ENCODE measurements around the gene HSH2D.

The HSH2D gene

DNA sequence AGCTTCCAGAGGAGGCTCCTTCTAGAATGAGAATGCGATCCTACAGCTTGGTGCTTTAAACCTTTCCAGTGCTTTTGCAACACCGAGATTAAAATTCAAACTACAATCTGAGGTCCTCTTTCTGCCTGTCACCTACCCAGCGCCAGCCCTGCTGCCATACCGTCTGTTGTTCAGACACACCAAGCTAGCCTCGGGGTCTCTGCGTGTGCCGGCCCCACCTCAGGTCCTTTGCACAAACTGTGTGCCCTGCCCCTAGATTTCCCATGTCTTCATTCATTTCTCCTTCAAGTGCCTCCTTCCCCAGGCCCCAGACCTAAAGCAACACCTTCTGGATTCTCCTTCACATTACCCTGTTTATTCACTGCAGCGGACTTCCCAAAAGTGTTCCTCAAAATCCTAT lies 11.1 kb downstream of the HSH2D start:
- no peak overlapping the region for H3K9ac ChIP-seq (ENCODE audit: low read depth in 1 of 2, low read length in 2 of 2)
- H3K36me3 ChIP-seq (ENCODE audit: control insufficient read depth in 2 of 2, insufficient read depth in 2 of 2, low read length in 2 of 2) = peaks cover 31 to 51% of the 10 kb centered on the region in 2 donors
- H3K27me3 ChIP-seq (ENCODE audit: control insufficient read depth in 2 of 2, insufficient read depth in 2 of 2, low read length in 2 of 2) = no peaks in the 10 kb centered on the region
- no peaks in the 10 kb centered on the region for H3K4me1 ChIP-seq (ENCODE audit: control insufficient read depth in 2 of 2, insufficient read depth in 2 of 2, low read length in 2 of 2)
- no peak overlapping the region for H3K27ac ChIP-seq (ENCODE audit: low read depth in 2 of 2, low read length in 2 of 2)
- H3K9me3 ChIP-seq (ENCODE audit: control insufficient read depth in 2 of 2, low read length in 2 of 2) = no peaks in the 10 kb centered on the region
- H3K4me3 ChIP-seq (ENCODE audit: low read length in 2 of 2) = no peak overlapping the region

GRCh38 chr19:16155128-16155527 lies 11.6 kb downstream of the HSH2D start:
- Histone ChIP-seq H3K4me1 (ENCODE audit: control insufficient read depth in 2 of 2, insufficient read depth in 2 of 2, low read length in 2 of 2) (no peaks in the 10 kb centered on the region), H3K9me3 (ENCODE audit: control insufficient read depth in 2 of 2, low read length in 2 of 2) (no peaks in the 10 kb centered on the region), H3K27me3 (ENCODE audit: control insufficient read depth in 2 of 2, insufficient read depth in 2 of 2, low read length in 2 of 2) (no peaks in the 10 kb centered on the region), H3K4me3 (ENCODE audit: low read length in 2 of 2) (no peak overlapping the region), H3K9ac (ENCODE audit: low read depth in 1 of 2, low read length in 2 of 2) (no peak overlapping the region), H3K36me3 (ENCODE audit: control insufficient read depth in 2 of 2, insufficient read depth in 2 of 2, low read length in 2 of 2) (peaks cover 31 to 51% of the 10 kb centered on the region in 2 donors), H3K27ac (ENCODE audit: low read depth in 2 of 2, low read length in 2 of 2) (peak overlapping the region in 1 of 2 donors; percentile 4)

- Histone ChIP-seq H3K9me3 (ENCODE audit: control insufficient read depth in 2 of 2, low read length in 2 of 2) (no peaks in the 10 kb centered on the region), H3K9ac (ENCODE audit: low read depth in 1 of 2, low read length in 2 of 2) (no peak overlapping the region), H3K27me3 (ENCODE audit: control insufficient read depth in 2 of 2, insufficient read depth in 2 of 2, low read length in 2 of 2) (no peaks in the 10 kb centered on the region), H3K36me3 (ENCODE audit: control insufficient read depth in 2 of 2, insufficient read depth in 2 of 2, low read length in 2 of 2) (peaks cover 28 to 48% of the 10 kb centered on the region in 2 donors), H3K4me1 (ENCODE audit: control insufficient read depth in 2 of 2, insufficient read depth in 2 of 2, low read length in 2 of 2) (no peaks in the 10 kb centered on the region), H3K27ac (ENCODE audit: low read depth in 2 of 2, low read length in 2 of 2) (no peak overlapping the region), H3K4me3 (ENCODE audit: low read length in 2 of 2) (no peak overlapping the region)
Observed at GRCh38 chr19:16156904-16157303, 13.4 kb downstream of the HSH2D start.

- Histone ChIP-seq H3K36me3 (ENCODE audit: control insufficient read depth in 2 of 2, insufficient read depth in 2 of 2, low read length in 2 of 2) (peaks cover 25 to 44% of the 10 kb centered on the region in 2 donors), H3K4me3 (ENCODE audit: low read length in 2 of 2) (no peak overlapping the region), H3K9ac (ENCODE audit: low read depth in 1 of 2, low read length in 2 of 2) (no peak overlapping the region), H3K4me1 (ENCODE audit: control insufficient read depth in 2 of 2, insufficient read depth in 2 of 2, low read length in 2 of 2) (no peaks in the 10 kb centered on the region), H3K9me3 (ENCODE audit: control insufficient read depth in 2 of 2, low read length in 2 of 2) (no peaks in the 10 kb centered on the region), H3K27me3 (ENCODE audit: control insufficient read depth in 2 of 2, insufficient read depth in 2 of 2, low read length in 2 of 2) (no peaks in the 10 kb centered on the region), H3K27ac (ENCODE audit: low read depth in 2 of 2, low read length in 2 of 2) (no peak overlapping the region)
Observed at GRCh38 chr19:16157601-16158000, 14.1 kb downstream of the HSH2D start.

DNA sequence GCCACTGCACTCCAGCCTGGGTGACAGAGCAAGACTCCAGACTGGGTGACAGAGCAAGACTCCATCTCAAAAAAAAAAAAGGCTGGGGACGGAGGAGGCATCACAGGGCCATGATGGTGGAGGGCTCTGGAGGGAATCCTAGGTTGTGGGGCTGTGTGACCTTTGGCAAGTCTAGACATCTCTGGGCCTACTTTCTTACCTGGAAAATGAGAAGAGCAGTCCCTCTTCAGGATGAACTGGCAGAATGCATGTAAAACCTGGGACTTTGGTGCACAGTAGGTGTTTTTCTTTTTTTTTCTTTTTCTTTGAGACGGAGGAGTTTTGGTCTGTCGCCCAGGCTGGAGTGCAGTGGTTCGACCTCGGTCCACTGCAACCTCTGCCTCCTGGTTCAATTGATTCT lies 16.2 kb downstream of the HSH2D start:
- Histone ChIP-seq H3K4me1 (ENCODE audit: control insufficient read depth in 2 of 2, insufficient read depth in 2 of 2, low read length in 2 of 2) (peaks cover 0 to 2% of the 10 kb centered on the region in 2 donors), H3K36me3 (ENCODE audit: control insufficient read depth in 2 of 2, insufficient read depth in 2 of 2, low read length in 2 of 2) (peaks cover 7 to 25% of the 10 kb centered on the region in 2 donors), H3K4me3 (ENCODE audit: low read length in 2 of 2) (no peak overlapping the region), H3K9ac (ENCODE audit: low read depth in 1 of 2, low read length in 2 of 2) (no peak overlapping the region), H3K27ac (ENCODE audit: low read depth in 2 of 2, low read length in 2 of 2) (no peak overlapping the region), H3K9me3 (ENCODE audit: control insufficient read depth in 2 of 2, low read length in 2 of 2) (no peaks in the 10 kb centered on the region), H3K27me3 (ENCODE audit: control insufficient read depth in 2 of 2, insufficient read depth in 2 of 2, low read length in 2 of 2) (no peaks in the 10 kb centered on the region)

- Histone ChIP-seq H3K4me1 (ENCODE audit: control insufficient read depth in 2 of 2, insufficient read depth in 2 of 2, low read length in 2 of 2) (peaks cover 0 to 3% of the 10 kb centered on the region in 2 donors), H3K27me3 (ENCODE audit: control insufficient read depth in 2 of 2, insufficient read depth in 2 of 2, low read length in 2 of 2) (no peaks in the 10 kb centered on the region), H3K9ac (ENCODE audit: low read depth in 1 of 2, low read length in 2 of 2) (no peak overlapping the region), H3K27ac (ENCODE audit: low read depth in 2 of 2, low read length in 2 of 2) (no peak overlapping the region), H3K9me3 (ENCODE audit: control insufficient read depth in 2 of 2, low read length in 2 of 2) (no peaks in the 10 kb centered on the region), H3K4me3 (ENCODE audit: low read length in 2 of 2) (no peak overlapping the region), H3K36me3 (ENCODE audit: control insufficient read depth in 2 of 2, insufficient read depth in 2 of 2, low read length in 2 of 2) (peaks cover 0 to 17% of the 10 kb centered on the region in 2 donors)
Observed at GRCh38 chr19:16160445-16160942, 17.0 kb downstream of the HSH2D start.

GRCh38 chr19:16160943-16161560 lies 17.6 kb downstream of the HSH2D start:
- H3K4me1 ChIP-seq (ENCODE audit: control insufficient read depth in 2 of 2, insufficient read depth in 2 of 2, low read length in 2 of 2) = peaks cover 0 to 3% of the 10 kb centered on the region in 2 donors
- no peak overlapping the region for H3K9ac ChIP-seq (ENCODE audit: low read depth in 1 of 2, low read length in 2 of 2)
- H3K36me3 ChIP-seq (ENCODE audit: control insufficient read depth in 2 of 2, insufficient read depth in 2 of 2, low read length in 2 of 2) = peaks cover 0 to 14% of the 10 kb centered on the region in 2 donors
- no peak overlapping the region for H3K4me3 ChIP-seq (ENCODE audit: low read length in 2 of 2)
- no peaks in the 10 kb centered on the region for H3K9me3 ChIP-seq (ENCODE audit: control insufficient read depth in 2 of 2, low read length in 2 of 2)
- no peaks in the 10 kb centered on the region for H3K27me3 ChIP-seq (ENCODE audit: control insufficient read depth in 2 of 2, insufficient read depth in 2 of 2, low read length in 2 of 2)
- peak overlapping the region in 1 of 2 donors; percentile 53 for H3K27ac ChIP-seq (ENCODE audit: low read depth in 2 of 2, low read length in 2 of 2)

- Histone ChIP-seq H3K27me3 (ENCODE audit: control insufficient read depth in 2 of 2, insufficient read depth in 2 of 2, low read length in 2 of 2) (no peaks in the 10 kb centered on the region), H3K27ac (ENCODE audit: low read depth in 2 of 2, low read length in 2 of 2) (no peak overlapping the region), H3K9ac (ENCODE audit: low read depth in 1 of 2, low read length in 2 of 2) (no peak overlapping the region), H3K4me3 (ENCODE audit: low read length in 2 of 2) (no peak overlapping the region), H3K36me3 (ENCODE audit: control insufficient read depth in 2 of 2, insufficient read depth in 2 of 2, low read length in 2 of 2) (peaks cover 0 to 11% of the 10 kb centered on the region in 2 donors), H3K9me3 (ENCODE audit: control insufficient read depth in 2 of 2, low read length in 2 of 2) (no peaks in the 10 kb centered on the region), H3K4me1 (ENCODE audit: control insufficient read depth in 2 of 2, insufficient read depth in 2 of 2, low read length in 2 of 2) (peaks cover 0 to 3% of the 10 kb centered on the region in 2 donors)
Observed at GRCh38 chr19:16161840-16162239, 18.4 kb downstream of the HSH2D start.

GRCh38 chr19:16164222-16164890 lies 20.9 kb downstream of the HSH2D start:
- Histone ChIP-seq H3K9me3 (ENCODE audit: control insufficient read depth in 2 of 2, low read length in 2 of 2) (no peaks in the 10 kb centered on the region), H3K27ac (ENCODE audit: low read depth in 2 of 2, low read length in 2 of 2) (no peak overlapping the region), H3K27me3 (ENCODE audit: control insufficient read depth in 2 of 2, insufficient read depth in 2 of 2, low read length in 2 of 2) (no peaks in the 10 kb centered on the region), H3K9ac (ENCODE audit: low read depth in 1 of 2, low read length in 2 of 2) (no peak overlapping the region), H3K4me3 (ENCODE audit: low read length in 2 of 2) (no peak overlapping the region), H3K36me3 (ENCODE audit: control insufficient read depth in 2 of 2, insufficient read depth in 2 of 2, low read length in 2 of 2) (no peaks in the 10 kb centered on the region), H3K4me1 (ENCODE audit: control insufficient read depth in 2 of 2, insufficient read depth in 2 of 2, low read length in 2 of 2) (peaks cover 0 to 3% of the 10 kb centered on the region in 2 donors)

- Histone ChIP-seq H3K9ac (ENCODE audit: low read depth in 1 of 2, low read length in 2 of 2) (no peak overlapping the region), H3K9me3 (ENCODE audit: control insufficient read depth in 2 of 2, low read length in 2 of 2) (no peaks in the 10 kb centered on the region), H3K4me3 (ENCODE audit: low read length in 2 of 2) (no peak overlapping the region), H3K27ac (ENCODE audit: low read depth in 2 of 2, low read length in 2 of 2) (no peak overlapping the region), H3K27me3 (ENCODE audit: control insufficient read depth in 2 of 2, insufficient read depth in 2 of 2, low read length in 2 of 2) (no peaks in the 10 kb centered on the region), H3K4me1 (ENCODE audit: control insufficient read depth in 2 of 2, insufficient read depth in 2 of 2, low read length in 2 of 2) (peaks cover 0 to 3% of the 10 kb centered on the region in 2 donors), H3K36me3 (ENCODE audit: control insufficient read depth in 2 of 2, insufficient read depth in 2 of 2, low read length in 2 of 2) (no peaks in the 10 kb centered on the region)
Observed at GRCh38 chr19:16166417-16166816, 22.9 kb downstream of the HSH2D start.
